KOPT-K1 (cell line): ENCODE measurements around the gene FAN1.

Source experiments
- H3K27ac ChIP-seq: fragments of 200-600 bp; sonication (generic); 2 replicates; pipeline ENCODE4 v1.5.1; 2016; ENCODE audit warnings: antibody characterized with exemption, mild to moderate bottlenecking, low read depth, low read length; ENCODE audit not compliant: poor library complexity, severe bottlenecking
- H3K36me3 ChIP-seq: fragments of 200-600 bp; sonication (generic); 2 replicates; pipeline ENCODE4 v1.5.1; 2017; ENCODE audit warnings: antibody characterized with exemption, mild to moderate bottlenecking, low read length, moderate library complexity; ENCODE audit not compliant: insufficient read depth
- H3K9me3 ChIP-seq: fragments of 200-600 bp; sonication (generic); 2 replicates; pipeline ENCODE4 v1.5.1; 2017; ENCODE audit warnings: antibody characterized with exemption, low read length, mild to moderate bottlenecking; ENCODE audit not compliant: insufficient read depth, poor library complexity, severe bottlenecking

Gene FAN1

DNA sequence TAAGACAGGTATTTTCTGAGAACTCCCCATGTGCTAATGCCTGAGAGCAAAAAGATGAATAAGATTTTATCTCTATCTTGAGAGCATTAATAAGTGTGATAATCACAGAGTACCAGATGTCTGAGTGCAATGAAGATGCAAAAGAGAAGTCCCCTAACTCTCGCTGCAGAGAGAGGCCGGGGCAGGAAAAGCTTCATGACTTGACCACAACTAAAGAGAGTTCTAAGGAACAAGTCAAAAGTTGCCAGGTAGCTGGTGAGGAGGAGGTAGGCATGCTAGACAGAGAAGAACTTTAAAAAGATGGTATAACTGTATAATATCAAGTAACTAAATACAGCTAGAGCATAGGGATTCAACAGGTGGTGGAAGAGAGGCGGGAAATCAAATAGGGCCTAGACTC is 58.9 kb downstream of the FAN1 start:
- H3K9me3 ChIP-seq, result no peaks in the 10 kb centered on the region
- peaks cover 52% of the 10 kb centered on the region for H3K36me3 ChIP-seq
- H3K27ac ChIP-seq, result peak overlapping the region; percentile 86

DNA sequence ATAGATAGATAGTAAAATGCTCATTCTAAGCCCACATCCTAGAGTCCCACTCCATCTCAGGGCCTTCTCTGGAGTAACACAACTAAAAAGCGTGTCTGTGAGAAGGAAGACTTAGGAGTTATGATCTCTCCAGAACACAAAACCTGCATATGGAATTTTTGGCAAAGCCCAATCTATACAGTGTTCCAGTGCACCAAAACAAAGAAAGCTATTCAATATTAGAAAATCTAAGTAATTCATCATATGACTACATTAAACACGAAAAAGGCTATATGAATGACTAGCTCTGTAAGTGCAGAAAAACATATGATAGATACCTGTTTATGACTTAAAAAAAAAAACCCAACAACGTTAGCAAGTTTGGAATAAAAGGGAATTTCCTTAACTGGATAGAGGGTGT is 60.0 kb downstream of the FAN1 start:
- Histone ChIP-seq H3K36me3 (peaks cover 41% of the 10 kb centered on the region), H3K27ac (peak overlapping the region; percentile 86), H3K9me3 (no peaks in the 10 kb centered on the region)

- Histone ChIP-seq H3K9me3 (no peaks in the 10 kb centered on the region), H3K36me3 (peaks cover 53% of the 10 kb centered on the region), H3K27ac (peak overlapping the region; percentile 51)
Measured at GRCh38 chr15:30969724-30970123, 66.0 kb downstream of the FAN1 start.

- Histone ChIP-seq H3K27ac (peak overlapping the region; percentile 31), H3K36me3 (peaks cover 59% of the 10 kb centered on the region), H3K9me3 (no peaks in the 10 kb centered on the region)
Measured at GRCh38 chr15:30973379-30973778, 69.7 kb downstream of the FAN1 start.

DNA sequence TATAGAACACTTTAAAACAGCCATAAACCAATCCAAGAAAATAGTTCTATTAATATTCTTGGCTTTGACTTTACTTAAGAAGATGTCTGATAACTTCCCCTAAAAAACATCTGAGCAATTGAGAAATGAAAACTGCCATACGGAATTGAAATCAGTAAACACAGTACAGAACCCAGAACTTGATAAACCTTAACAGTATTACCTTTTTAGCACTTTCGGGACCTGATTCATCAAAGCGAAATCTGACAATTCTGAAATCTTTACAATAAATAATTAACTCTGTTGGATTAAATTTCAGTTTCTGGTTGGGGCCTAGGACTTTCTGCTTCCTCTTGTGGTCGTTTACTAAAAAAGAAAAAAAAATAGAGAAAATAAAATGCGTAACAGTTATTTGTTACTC is 70.4 kb downstream of the FAN1 start:
- peaks cover 62% of the 10 kb centered on the region for H3K36me3 ChIP-seq
- H3K9me3 ChIP-seq, result no peaks in the 10 kb centered on the region
- H3K27ac ChIP-seq, result peak overlapping the region; percentile 31

GRCh38 chr15:30978328-30978727 is 74.6 kb downstream of the FAN1 start:
- Histone ChIP-seq H3K36me3 (peaks cover 69% of the 10 kb centered on the region), H3K27ac (no peak overlapping the region), H3K9me3 (no peaks in the 10 kb centered on the region)

- Histone ChIP-seq H3K27ac (no peak overlapping the region), H3K9me3 (no peaks in the 10 kb centered on the region), H3K36me3 (peaks cover 69% of the 10 kb centered on the region)
Measured at GRCh38 chr15:30979457-30979856, 75.7 kb downstream of the FAN1 start.

GRCh38 chr15:30984118-30984517 is 80.4 kb downstream of the FAN1 start:
- Histone ChIP-seq H3K27ac (no peak overlapping the region), H3K36me3 (peaks cover 73% of the 10 kb centered on the region), H3K9me3 (no peaks in the 10 kb centered on the region)

DNA sequence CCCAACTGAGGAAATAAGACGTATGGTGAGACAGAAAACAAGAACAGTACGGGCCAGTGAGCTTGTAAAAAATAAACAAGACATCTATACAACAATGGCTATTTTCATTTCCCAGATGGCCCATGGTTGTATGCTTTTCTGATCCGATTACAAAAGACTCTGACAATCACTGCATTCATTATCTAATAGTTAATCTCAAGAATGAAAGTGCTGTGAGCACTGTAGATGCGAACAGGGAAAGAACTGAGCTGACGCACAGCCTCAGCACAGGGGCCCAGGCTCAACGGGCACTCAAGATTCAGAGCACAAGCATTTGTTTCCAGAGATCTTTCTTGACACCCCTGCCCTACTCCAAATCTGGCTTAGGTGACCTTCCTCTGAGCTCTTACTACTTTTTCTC is 80.8 kb downstream of the FAN1 start:
- no peaks in the 10 kb centered on the region for H3K9me3 ChIP-seq
- H3K27ac ChIP-seq, result no peak overlapping the region
- H3K36me3 ChIP-seq, result peaks cover 70% of the 10 kb centered on the region

- Histone ChIP-seq H3K36me3 (peaks cover 64% of the 10 kb centered on the region), H3K27ac (no peak overlapping the region), H3K9me3 (no peaks in the 10 kb centered on the region)
Measured at GRCh38 chr15:30985081-30985531, 81.4 kb downstream of the FAN1 start.

DNA sequence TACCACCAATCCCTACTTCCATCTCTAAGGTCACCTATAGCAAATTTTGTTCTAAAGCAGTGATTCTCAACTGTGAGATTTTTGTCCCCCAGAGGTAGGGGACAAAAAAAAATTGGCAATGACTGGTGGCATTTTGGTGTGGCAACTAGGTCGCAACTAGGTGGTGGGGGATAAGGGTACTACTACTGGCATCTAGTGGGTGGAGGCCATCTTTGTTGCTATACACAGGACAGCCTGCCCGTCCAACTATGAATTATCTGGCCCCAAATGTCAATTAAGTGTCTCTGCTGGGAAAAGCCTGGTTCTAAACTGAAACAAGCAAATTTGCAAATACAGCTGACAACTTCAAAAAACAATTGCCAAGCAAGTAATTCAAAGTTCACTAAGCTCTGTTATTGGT is 86.3 kb downstream of the FAN1 start:
- H3K9me3 ChIP-seq, result no peaks in the 10 kb centered on the region
- peaks cover 23% of the 10 kb centered on the region for H3K36me3 ChIP-seq
- no peak overlapping the region for H3K27ac ChIP-seq

GRCh38 chr15:30990446-30991254 is 86.9 kb downstream of the FAN1 start:
- Histone ChIP-seq H3K36me3 (peaks cover 17% of the 10 kb centered on the region), H3K9me3 (no peaks in the 10 kb centered on the region), H3K27ac (peak overlapping the region; percentile 85)

DNA sequence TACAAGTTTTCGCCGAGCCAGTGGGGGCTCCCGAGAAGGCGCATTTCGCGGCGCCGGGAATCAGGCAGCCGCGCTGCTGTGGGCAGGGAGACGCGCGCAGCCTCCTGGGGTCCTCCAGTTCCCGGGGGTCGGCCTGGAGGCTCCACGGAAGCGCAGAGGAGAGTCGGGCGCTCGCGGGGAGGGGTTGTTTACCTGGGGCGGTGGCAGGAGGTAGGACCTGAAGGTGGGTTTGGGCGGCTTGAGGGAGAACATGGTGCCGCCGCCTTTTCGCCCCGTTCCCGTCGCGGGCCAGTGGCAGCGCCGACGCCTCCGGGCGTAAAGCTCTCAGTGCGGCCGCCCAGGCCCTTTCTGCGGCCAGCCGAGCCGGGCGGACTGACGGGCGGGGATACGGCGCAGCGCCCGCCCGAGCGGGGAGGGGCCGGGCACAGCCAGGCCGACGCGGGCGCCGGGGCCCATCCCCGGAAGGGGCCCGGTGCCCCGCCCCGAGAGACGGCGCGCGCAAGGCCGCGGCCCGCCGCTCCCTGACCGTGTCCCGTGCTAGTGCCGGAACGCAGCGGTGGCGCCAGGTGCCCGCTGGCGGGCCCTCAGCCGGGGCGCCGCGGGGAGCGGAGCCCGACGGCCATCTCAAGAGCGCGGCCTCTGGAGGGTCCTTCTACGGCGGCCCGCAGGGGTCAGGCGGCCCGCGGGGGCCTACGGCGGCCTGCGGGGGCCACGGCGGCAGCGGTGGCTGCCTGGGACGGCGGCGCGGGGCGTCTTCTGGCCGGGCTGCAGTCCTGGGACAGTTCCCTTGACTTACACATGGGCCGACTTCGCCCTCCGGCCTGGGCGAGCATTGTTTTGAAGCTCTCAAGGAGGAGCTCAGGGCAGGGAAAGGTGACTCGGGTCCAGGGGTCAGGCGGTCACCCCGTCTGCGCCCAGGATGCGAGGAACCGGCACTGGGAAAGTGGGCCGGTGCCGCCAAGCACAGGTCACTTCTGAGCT is 87.8 kb downstream of the FAN1 start, which contains the start of gene MTMR10:
TSS of gene MTMR10 (minus strand) at position 374 of the 981 bp plus-strand sequence. CDS start at position 252, 122 bp downstream.
- Histone ChIP-seq H3K27ac (peak within 1 kb of the TSS; percentile 85), H3K36me3 (peaks cover 8% of the 10 kb centered on the region), H3K9me3 (no peaks in the 10 kb centered on the region)

- H3K27ac ChIP-seq, result peak overlapping the region; percentile 85
- H3K9me3 ChIP-seq, result no peaks in the 10 kb centered on the region
Measured at GRCh38 chr15:30992249-30992864, 88.6 kb downstream of the FAN1 start.

More at GRCh38 chr15:30992249-30992864, 88.6 kb downstream of the FAN1 start:
- H3K36me3 ChIP-seq, result peaks cover under 1% of the 10 kb centered on the region; the same call in 1 of the 2 replicates
